Stimulated activated CD4-positive, alpha-beta T cell treated with anti-CD3 and anti-CD28 coated beads, Interleukin-4, amount 100 ng/mL, for 4 hours (primary cell): ENCODE data around the gene CFD.
"Not testable (repeated sequence)": the region's sequence is repeated elsewhere in the genome, so short reads cannot be mapped to it uniquely, and the experiment has no call there.

Experiments used
- DNase-seq, 2 experiments: peaks; one replicate each; pipeline ENCODE4 v3.0.0-alpha.2; 2020

The CFD gene

DNA sequence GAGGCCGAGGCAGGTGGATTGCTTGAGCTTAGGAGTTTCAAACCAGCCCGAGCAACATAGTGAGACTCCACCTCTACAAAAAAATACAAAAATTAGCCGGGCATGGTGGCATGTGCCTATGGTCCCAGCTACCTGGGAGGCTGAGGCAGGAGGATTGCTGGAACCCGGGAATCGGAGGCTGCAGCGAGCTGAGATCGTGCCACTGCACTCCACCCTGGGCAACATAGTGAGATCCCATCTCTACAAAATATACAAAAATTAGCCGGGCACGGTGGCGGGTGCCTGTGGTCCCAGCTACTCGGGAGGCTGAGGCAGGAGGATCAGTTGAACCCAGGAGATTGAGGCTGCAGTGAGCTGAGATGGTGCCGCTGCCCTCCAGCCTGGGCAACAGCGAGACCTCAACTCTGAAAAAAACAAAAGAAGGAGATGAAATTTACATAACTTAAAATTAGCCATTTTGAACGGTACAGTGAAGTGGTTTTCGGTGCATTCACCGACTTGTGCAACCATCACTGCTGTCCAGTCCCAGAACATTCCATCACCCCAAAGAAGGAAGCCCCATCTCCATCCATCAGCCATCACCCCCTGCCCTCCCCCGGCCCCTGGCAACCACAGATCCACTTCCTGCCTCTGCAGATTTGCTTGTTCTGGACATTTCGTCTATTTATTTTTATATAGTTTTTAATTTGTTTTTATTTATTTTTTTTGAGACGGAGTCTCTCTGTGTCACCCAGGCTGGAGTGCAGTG, 33.4 kb upstream of the CFD start:
- no peak for DNase-seq

DNA sequence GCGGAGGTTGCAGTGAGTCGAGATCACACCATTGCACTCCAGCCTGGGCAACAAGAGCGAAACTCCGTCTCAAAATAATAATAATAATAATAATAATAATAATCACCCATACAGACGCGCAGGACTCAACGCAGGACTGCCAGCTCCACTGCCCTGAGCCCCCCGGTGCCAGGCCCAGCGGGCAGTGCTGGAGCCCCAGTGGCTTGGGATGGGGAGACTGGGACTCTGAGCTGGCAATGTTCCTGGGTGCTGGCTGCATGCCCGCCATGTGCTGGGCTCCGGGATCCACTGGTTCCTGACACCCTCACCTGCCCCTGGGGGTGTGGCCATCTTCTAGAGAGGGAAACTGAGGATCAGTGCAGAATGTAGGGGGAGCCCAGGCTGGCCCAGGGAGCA, 32.2 kb upstream of the CFD start:
- no peak for DNase-seq

DNA sequence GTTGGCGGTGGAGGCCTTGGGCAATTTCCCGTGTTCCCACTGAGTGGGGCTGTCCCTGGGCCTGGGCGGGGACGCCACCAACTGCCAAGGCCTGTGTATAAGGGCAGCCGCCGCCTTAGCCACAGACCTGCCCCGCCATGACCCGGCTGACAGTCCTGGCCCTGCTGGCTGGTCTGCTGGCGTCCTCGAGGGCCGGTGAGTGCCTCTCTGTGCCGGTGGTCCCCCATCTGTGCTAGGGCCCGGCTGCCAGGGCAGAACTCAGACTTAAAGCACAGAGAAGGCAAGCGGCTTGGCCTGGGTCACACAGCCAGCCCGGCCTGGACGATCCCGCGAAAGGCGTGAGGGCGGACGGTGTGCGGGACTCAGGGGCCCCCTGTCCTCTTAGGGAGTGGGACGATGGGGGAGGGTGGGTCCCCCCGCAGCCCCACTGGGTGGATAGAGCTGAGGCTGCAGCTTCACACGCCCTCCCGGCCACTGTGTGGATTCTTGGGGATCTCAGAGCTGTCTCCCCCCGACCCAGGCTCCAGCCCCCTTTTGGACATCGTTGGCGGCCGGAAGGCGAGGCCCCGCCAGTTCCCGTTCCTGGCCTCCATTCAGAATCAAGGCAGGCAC, 31.6 kb upstream of the CFD start, which contains the start of gene AZU1:
Gene AZU1 (plus strand): TSS at position 128 of the 612 bp plus-strand sequence. CDS start 10 bp downstream, at position 138.
- no peak for DNase-seq

DNA sequence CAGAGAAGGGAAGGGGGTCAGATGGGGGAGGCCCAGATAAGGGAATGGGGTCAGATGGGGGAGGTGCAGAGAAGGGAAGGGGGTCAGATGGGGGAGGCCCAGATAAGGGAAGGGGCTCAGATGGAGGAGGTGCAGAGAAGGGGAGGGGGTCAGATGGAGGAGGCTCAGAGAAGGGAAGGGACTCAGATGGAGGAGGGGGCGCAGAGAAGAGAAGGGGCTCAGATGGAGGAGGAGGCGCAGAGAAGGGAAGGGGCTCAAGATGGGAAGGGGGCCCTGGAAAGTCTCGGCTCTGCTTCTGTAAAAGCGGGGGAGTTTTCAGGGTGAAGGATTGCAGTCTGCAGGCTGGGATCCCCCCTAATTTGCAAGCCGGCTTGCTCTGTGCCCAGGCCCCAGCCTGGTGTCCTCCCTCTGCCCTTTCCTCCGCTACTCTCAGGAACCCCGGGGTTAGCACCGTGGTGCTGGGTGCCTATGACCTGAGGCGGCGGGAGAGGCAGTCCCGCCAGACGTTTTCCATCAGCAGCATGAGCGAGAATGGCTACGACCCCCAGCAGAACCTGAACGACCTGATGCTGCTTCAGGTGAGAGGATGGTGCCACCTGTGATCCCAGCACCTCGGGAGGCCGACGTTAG, 30.2 kb upstream of the CFD start:
- DNase-seq = no peak

DNA sequence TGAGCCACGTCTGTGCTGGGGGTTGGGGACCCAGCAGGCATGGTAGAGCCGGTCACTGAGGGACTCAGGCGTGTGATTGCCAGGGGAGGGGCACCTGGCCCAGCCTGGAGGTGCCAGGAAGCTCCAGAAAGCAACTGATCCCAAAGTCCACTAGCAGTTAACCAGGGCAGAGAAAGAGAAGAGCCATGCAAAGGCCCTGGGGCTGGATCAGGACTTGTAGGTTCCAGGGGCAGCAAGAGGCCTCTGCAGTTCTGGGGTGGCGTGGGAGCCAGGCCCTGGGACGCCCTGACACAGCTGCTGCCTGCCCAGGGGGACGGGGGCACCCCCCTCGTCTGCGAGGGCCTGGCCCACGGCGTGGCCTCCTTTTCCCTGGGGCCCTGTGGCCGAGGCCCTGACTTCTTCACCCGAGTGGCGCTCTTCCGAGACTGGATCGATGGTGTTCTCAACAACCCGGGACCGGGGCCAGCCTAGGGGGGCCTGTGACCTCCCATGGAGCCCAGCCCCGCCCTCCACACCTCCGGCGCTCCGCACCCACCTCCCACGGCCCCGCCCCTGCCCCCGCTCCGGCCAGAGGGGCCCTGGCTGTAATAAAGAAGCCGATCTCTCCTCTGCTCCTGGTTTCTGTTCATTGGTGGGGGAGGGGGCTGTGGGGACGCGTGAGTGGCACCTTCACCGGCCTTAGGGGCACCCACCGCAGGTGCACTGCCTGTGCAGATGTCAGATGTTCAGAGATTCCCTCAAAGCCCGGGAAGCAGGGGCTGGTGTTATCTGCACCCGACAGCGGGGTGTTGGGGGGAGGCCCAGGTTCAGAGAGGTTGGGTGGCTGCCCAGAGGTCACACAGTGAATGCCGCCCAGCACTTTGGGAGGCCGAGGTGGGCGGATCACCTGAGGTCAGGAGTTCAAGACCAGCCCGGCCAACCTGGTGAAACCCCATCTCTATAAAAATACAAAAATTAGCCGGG, 27.8 kb upstream of the CFD start:
- DNase-seq = no peak

DNA sequence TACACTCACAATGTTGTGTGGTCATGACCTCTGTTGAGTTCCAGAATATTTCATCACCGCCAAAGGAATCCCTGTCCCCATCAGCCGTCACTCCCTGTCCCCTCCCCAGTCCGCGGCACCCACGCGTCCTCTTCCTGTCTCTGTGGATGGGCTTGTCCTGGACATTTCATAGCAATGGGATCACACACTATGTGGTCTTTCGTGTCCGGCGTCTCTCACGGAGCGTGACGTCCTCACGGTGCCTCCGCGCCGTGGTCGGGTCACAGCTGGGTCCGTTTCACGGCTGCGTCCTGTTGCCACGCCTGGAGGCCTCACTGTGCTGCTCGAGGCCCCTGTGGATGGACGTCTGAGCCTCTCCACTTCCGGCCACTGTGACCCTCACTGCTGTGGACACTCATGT, 25.2 kb upstream of the CFD start:
- no peak for DNase-seq

DNA sequence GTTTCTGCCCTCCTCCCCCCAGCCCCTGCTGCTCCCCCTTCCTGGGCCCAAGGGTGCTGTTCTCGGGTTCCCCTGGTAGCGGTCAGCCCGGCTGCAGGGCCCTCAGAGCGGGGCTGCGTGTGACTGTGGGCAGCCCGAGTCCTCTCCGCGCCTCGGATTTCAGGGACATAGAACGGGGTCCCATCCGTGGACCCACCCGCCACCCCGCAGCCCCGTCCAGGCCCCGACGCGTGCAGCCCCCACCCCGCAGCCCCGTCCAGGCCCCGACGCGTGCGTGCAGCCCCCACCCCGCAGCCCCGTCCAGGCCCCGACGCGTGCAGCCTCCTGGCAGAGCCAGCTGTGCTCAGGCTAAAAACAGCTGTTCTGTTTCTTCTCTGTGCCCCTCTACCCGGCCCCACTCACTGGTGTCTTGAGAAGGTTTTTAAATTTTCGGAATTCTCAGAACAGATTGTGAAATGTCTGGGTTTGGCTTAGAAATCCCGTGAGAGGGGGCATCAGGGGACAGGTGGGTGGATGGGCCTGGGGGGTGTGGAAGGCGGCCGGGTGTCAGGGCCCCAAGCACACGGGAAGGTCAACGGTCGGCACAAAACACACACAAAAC, 24.2 kb upstream of the CFD start:
- DNase-seq = no peak

DNA sequence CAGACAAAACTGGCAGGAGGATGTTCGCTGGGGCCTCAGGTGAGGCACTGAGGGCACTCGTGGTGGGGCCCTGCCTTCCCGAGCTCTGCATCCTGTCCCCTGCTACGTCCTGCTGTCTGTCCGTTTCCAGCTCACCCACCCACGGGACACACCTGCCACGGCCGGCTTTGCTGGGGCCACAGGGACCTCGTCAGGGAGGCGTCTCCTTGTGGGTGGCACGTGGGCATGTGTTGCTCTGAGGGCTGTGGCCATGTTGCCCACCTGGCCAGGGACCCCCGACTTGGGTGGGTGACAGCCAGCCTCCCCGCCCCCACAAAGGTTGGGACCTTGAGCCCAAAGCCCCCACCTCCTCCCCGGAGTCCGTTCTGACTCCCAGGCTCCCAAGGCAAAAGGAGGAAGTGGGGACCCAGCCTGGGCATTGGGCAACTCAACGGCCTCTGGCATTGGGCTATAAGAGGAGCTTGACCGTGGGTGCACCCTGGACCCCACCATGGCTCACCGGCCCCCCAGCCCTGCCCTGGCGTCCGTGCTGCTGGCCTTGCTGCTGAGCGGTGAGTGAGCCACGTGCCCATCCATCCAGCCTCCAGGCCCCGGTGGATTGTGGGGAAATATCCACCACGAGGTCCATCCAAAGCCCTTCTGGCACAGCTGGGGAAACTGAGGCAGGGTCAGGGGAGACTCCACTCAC, 18.8 kb upstream of the CFD start, which contains the start of gene PRTN3:
Gene PRTN3 (plus strand): TSS at position 481 of the 688 bp plus-strand sequence. CDS start 10 bp downstream, at position 491.
- DNase-seq = no peak

DNA sequence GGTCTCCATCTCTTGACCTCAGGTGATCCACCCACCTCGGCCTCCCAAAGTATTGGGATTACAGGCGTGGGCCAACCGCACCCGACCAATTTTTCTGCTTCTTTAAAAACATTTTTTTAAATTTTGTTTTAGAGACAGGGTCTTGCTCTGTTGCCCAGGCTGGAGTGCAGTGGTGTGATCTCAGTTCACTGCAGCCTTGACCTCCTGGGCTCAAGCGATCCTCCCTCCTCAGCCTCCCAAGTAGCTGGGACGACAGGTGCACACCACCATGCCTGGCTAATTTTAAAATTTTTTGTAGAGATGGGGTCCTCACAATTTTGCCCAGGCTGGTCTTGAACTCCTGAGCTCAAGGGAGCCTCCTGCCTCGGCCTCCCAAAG, 16.7 kb upstream of the CFD start:
- DNase-seq = not testable (repeated sequence)

DNA sequence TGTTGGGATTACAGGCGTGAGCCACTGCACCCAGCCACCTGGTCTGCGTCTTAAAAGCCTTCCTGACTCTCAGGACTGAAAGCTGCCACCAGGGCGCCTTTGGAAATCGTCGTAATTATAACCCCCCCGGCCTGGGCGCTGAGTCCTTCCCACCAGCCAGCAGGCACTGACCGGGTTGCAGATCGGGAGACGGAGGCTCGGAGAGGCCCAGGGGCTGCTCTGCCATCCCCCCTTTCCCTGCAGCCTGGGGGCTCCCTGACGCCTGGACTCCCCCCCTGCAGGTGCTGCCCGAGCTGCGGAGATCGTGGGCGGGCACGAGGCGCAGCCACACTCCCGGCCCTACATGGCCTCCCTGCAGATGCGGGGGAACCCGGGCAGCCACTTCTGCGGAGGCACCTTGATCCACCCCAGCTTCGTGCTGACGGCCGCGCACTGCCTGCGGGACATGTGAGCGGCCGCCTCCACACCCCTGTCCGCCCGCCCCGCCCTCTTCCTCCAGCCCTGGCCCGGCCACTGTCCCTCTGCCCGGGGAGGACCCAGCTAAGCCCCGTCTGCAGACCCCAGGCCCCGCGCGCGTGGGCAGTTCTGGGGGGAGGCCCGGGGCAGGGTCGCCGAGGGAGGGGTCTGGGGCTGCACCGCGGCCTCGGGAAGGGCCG, 16.2 kb upstream of the CFD start:
- no peak for DNase-seq

DNA sequence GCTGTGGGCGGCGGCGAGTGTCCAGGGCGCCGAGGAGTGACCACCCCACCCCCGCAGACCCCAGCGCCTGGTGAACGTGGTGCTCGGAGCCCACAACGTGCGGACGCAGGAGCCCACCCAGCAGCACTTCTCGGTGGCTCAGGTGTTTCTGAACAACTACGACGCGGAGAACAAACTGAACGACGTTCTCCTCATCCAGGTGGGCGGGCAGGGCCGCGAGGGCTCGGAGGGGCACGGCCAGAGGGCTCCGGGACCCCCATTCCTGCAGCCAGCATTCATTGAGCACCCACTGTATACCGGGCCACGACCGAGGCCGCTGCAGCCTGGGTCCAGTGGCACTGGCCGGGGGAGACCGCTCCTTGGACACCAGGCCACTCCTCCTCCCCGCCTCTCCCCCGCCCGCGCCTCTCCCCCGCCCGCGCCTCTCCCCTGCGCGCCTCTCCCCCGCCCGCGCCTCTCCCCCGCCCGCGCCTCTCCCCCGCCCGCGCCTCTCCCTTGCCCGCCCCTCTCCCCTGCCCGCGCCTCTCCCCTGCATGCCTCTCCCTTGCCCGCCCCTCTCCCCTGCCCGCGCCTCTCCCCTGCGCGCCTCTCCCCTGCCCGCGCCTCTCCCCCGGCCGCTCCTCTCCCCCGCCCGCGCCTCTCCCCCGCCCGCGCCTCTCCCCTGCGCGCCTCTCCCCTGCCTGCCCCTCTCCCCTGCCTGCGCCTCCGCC, 15.5 kb upstream of the CFD start:
- DNase-seq = no peak

DNA sequence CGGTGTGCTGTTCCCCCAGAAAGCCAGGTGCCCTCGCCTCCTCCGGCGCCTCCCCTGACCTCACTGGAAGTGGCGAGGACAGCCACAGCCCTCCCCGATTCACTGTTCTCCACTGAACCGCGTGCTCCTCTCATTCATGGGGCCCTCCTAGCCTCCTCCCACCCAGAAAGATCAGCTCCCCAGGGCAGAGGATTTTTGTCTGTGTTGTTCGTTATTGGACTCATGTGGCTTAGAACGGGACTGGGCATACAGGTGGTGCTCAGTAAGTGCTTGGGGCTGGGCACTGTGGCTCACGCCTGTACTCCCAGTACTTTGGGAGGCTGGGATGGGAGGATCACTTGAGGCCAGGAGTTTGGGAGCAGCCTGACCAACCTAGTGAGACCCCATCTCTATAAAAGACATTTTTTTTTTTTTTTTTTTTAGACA, 14.9 kb upstream of the CFD start:
- no peak for DNase-seq

DNA sequence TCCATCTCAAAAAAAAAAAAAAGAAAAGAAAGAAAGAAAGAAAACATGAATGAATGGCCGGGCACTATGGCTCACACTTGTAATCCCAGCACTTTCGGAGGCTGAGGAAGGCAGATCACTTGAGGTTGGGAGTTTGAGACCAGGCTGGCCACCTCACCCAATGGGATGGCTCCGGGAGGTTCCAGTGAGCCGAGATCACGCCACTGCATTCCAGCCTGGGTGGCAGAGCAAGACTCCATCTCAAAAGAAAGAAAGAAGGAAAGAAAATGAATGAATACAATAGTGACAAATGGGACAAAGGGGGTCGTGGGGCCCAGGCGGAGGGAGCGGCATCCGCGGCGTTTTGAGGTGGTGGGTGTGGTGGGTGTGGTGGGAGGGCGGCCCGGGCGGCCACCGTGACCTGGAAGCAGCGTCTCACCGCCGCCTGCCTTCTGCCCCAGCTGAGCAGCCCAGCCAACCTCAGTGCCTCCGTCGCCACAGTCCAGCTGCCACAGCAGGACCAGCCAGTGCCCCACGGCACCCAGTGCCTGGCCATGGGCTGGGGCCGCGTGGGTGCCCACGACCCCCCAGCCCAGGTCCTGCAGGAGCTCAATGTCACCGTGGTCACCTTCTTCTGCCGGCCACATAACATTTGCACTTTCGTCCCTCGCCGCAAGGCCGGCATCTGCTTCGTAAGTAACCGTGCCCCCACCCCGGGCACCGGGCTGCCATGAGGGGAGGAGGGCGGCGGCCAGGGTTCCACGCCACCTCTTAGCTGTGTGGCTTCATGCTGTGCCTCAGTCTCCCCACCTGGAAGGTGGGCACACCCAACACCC, 13.6 kb upstream of the CFD start:
- DNase-seq = no peak

DNA sequence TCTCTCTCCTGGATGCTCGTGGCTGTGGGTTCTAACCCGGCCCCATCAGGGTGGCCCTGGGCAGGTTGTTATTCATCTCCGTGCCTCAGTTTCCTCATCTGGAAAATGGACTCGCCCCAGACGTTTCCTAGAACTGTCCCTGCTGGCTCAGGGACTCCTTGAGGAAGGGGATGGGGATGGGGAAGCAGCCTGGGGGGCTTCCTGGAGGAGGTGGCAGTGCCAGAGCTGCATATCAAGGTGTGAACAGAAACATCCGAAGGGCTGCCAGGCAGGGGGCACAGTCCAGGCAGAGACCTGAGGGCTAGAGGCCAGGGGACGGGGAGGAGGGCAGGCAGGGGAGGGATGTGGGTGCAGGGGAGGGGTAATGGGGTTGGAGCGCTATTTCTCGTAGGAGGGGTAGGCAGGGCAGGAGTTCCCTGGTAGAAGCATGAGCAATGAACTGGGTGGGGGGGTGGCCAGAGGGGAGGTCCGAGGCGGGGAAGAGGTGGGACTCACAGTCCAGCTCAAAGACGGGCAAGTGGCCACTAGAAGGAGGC, 11.0 kb upstream of the CFD start:
- DNase-seq = no peak

DNA sequence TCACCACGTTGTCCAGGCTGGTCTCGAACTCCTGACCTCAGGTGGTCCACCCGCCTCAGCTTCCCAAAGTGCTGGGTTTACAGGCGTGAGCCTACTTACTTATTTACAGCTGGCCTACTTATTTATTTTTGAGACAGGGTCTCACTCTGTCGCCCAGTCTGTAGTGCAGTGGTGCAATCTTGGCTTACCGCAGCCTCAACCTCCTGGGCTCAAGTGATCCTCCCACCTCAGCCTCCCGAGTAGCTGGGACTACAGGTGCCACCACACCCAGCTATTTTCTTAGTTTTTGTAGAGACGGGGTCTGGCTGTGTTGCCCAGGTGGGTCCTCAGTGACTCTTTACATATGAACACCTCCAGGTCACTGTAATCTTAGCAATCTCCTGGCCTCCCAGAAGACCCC, 10.3 kb upstream of the CFD start:
- not testable (repeated sequence) for DNase-seq

DNA sequence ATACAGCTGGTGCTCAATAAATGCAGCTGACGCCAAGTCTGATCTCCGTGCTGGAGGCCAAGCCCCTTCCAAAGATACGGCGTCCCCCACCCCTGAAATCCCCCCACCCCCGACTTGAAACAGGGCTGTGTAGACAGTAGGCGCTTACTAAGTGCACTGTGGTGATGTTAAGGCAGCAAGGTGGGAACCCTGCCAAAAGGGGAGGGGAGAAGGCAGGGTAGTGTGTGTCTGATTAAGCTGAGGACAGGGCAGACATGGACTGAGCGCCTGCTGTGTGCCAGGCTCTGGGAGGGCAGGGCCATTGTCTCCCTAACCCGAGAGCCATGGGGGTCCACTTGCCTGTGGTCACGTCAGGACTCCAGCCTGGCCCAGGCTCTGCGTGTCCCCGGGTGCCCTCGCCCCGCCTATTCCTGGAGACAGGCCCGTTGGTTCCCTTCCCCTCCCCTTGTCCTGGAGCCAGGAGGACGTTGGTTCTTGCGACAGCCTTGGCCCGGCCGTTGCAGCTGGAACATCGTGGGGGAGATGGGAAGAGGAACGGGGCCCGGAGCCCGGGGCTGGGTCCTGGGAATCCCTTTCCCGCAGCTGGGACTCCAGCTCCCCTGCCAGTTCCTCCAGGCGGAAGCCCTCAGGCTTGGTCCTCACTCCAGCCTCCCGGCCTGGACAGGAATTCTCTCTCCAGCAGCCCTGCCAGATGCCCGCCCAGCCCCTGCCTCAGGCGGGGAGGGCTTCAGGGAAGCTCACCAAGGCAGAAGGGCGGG, 9.1 kb upstream of the CFD start:
- no peak for DNase-seq

DNA sequence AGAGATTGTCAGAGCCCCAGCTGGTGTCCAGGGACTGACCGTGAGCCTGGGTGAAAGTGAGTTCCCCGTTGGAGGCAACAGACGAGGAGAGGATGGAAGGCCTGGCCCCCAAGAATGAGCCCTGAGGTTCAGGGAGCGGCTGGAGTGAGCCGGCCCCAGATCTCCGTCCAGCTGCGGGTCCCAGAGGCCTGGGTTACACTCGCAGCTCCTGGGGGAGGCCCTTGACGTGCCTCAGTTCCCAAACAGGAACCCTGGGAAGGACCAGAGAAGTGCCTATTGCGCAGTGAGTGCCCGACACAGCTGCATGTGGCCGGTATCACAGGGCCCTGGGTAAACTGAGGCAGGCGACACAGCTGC, 8.5 kb upstream of the CFD start:
- no peak for DNase-seq

DNA sequence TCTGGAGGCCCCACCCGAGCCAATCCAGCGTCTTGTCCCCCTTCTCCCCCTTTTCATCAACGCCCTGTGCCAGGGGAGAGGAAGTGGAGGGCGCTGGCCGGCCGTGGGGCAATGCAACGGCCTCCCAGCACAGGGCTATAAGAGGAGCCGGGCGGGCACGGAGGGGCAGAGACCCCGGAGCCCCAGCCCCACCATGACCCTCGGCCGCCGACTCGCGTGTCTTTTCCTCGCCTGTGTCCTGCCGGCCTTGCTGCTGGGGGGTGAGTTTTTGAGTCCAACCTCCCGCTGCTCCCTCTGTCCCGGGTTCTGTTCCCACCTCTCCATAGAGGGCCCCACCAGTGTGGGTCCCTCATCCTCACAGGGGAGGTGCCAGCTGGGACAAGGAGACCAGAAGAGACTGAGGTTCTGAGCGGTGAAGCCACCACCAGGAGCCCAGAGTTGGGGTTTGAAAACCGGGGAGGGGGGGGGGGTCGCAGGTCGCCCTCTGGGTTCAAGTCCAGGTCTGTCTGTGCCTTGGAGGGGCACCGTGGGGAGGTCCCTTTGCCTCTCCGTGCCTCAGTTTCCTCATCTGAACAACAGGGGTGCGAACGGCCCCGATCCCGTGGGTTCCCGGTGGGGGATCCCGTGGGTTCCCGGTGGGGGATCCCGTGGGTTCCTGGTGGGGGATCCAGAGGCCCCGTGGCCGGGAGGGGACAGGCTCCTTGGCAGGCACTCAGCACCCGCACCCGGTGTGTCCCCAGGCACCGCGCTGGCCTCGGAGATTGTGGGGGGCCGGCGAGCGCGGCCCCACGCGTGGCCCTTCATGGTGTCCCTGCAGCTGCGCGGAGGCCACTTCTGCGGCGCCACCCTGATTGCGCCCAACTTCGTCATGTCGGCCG, 7.1 kb upstream of the CFD start, which contains the start of gene ELANE:
Gene ELANE (plus strand): TSS at position 168 of the 878 bp plus-strand sequence. CDS start 26 bp downstream, at position 194.
- DNase-seq = no peak
